Thyroid gland (tissue), 4 donors: ENCODE measurements around the gene UNC119.

ENCODE experiments used
- POLR2A ChIP-seq, 2 donors: fragments of 450-650 bp; IDR thresholded peaks; one replicate each; pipeline ENCODE4 v1.6.1; 2017; ENCODE audit warnings: antibody characterized with exemption in 2 of 2, mild to moderate bottlenecking in 2 of 2, moderate library complexity in 1 of 2
- TF ChIP-seq, protein P1 (sequence below), 6 experiments: fragments of 200-600 bp in 3 of 6; fragments of 450-650 bp in 3 of 6; sonication (generic) in 3 of 6; IDR thresholded peaks; one replicate each; pipeline ENCODE4 v1.5.1; 2016 to 2019; ENCODE audit warnings: antibody characterized with exemption in 6 of 6, mild to moderate bottlenecking in 2 of 6, inconsistent platforms in 1 of 6, moderate library complexity in 1 of 6

DNA sequence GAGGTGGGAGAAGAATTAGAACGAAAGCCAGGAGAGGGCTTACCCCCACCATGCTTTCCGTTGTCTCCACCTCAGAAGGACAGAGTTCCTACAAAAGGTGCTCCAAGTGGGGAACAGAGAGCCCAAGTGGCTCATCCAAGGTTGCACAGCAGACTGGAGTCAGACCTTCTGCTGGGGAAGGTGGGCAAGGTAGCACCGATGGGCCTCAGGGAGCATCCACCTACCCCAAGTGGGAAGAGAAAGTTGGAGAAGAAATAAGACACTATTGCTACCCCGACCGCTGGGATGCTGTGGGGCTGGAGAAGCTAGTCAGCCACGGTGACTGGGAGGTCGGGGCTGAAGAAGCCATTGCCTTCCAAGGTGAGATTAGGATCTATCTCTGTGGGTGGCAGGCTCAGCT, 21.5 kb downstream of the UNC119 start:
- TF ChIP-seq, protein P1, sequence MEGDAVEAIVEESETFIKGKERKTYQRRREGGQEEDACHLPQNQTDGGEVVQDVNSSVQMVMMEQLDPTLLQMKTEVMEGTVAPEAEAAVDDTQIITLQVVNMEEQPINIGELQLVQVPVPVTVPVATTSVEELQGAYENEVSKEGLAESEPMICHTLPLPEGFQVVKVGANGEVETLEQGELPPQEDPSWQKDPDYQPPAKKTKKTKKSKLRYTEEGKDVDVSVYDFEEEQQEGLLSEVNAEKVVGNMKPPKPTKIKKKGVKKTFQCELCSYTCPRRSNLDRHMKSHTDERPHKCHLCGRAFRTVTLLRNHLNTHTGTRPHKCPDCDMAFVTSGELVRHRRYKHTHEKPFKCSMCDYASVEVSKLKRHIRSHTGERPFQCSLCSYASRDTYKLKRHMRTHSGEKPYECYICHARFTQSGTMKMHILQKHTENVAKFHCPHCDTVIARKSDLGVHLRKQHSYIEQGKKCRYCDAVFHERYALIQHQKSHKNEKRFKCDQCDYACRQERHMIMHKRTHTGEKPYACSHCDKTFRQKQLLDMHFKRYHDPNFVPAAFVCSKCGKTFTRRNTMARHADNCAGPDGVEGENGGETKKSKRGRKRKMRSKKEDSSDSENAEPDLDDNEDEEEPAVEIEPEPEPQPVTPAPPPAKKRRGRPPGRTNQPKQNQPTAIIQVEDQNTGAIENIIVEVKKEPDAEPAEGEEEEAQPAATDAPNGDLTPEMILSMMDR (IDR thresholded peaks at IDR 0.05): no peak
- TF ChIP-seq POLR2A (IDR thresholded peaks at IDR 0.05): no peak
